KMS-11 (cell line): Measurements from ENCODE around the gene TFAP2E.

Source experiments
- H2AFZ ChIP-seq: fragments of 200-600 bp; sonication (generic); 2 replicates; pipeline ENCODE4 v1.6.1; 2016; ENCODE audit warnings: antibody characterized with exemption, mixed run types, low read depth
- H3K27ac ChIP-seq: fragments of 200-600 bp; sonication (generic); 2 replicates; pipeline ENCODE4 v1.6.1; 2016; ENCODE audit warnings: mild to moderate bottlenecking, mixed run types
- H3K27me3 ChIP-seq: fragments of 200-600 bp; sonication (generic); 2 replicates; pipeline ENCODE4 v1.6.1; 2017; ENCODE audit warnings: mild to moderate bottlenecking, low read depth, mixed run types, moderate library complexity; ENCODE audit not compliant: insufficient read depth
- H3K36me3 ChIP-seq: fragments of 200-600 bp; sonication (generic); 2 replicates; pipeline ENCODE4 v1.6.1; 2017; ENCODE audit warnings: mild to moderate bottlenecking, mixed run types; ENCODE audit not compliant: insufficient read depth
- H3K4me1 ChIP-seq: fragments of 200-600 bp; sonication (generic); 2 replicates; pipeline ENCODE4 v1.6.1; 2016; ENCODE audit warnings: mild to moderate bottlenecking, low read depth, mixed run types; ENCODE audit not compliant: poor library complexity, severe bottlenecking
- H3K4me2 ChIP-seq: fragments of 200-600 bp; sonication (generic); 2 replicates; pipeline ENCODE4 v1.7.0; 2016; ENCODE audit warnings: mild to moderate bottlenecking, mixed run types
- H3K4me3 ChIP-seq: fragments of 200-600 bp; sonication (generic); IDR thresholded peaks from 2 replicates; pipeline ENCODE4 v1.6.1; 2017; ENCODE audit warnings: low read depth, low read length, mixed read lengths; ENCODE audit not compliant: insufficient read depth
- H3K79me2 ChIP-seq: fragments of 200-600 bp; sonication (generic); 2 replicates; pipeline ENCODE4 v1.6.1; 2016; ENCODE audit warnings: low read depth, mixed run types; ENCODE audit not compliant: insufficient read depth
- H3K9ac ChIP-seq: fragments of 200-600 bp; sonication (generic); 2 replicates; pipeline ENCODE4 v1.6.1; 2016; ENCODE audit warnings: mild to moderate bottlenecking, mixed run types
- H4K20me1 ChIP-seq: fragments of 200-600 bp; sonication (generic); 2 replicates; pipeline ENCODE4 v1.6.1; 2016; ENCODE audit warnings: mild to moderate bottlenecking, mixed run types; ENCODE audit not compliant: insufficient read depth
- TF ChIP-seq, protein P1 (sequence below): fragments of 200-600 bp; sonication (generic); conservative IDR thresholded peaks from 2 replicates; pipeline ENCODE4 v1.6.1; 2017; ENCODE audit warnings: low read depth, mild to moderate bottlenecking, antibody characterized with exemption, low read length, moderate library complexity, mixed read lengths

The TFAP2E gene

DNA sequence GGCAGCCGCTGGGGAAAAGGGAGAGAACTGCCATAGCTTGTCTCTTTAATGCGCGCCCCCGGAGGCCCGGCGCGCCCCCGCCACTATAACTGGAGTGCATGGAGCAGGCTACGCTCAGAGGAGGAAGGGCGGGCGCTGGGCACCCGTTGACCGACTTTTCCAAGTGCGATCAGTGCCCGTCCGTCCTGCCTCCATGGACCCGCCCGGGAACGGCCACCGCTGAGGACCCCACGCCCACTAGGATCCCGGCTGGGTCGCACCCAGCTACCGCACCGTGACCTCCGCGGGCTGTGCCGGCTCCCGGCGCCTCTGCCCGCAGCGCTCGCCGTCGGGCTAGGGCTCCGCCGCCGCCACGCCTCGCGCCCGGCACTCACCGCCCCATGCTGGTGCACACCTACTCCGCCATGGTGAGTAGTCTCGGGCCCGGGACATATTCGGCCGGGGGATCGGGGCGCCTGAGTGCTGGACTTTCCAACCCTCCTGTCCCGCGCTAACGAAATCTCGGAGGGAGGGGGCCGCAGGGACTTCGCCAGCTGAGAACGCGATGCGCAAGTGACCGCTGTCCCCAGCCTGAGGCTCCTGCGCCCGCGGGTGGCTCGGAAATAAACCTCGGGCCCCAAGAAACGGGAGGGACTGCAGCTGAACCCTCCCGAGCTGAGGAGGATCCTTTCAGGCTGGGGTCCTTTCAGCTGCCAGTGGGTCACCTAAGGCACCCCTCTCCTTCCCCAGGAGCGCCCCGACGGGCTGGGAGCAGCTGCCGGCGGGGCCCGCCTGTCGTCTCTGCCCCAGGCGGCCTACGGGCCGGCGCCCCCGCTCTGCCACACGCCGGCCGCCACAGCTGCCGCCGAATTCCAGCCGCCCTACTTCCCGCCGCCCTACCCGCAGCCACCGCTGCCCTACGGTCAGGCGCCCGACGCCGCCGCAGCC, at the start of gene TFAP2E:
Gene TFAP2E (plus strand): TSS at position 117 of the 927 bp plus-strand sequence. CDS start 264 bp downstream, at position 381.
- no peaks in the 10 kb centered on the region for H3K4me1 ChIP-seq
- H3K9ac ChIP-seq, result no peak within 1 kb of the TSS
- H3K4me2 ChIP-seq, result no peak within 1 kb of the TSS
- no peak within 1 kb of the TSS for H3K4me3 ChIP-seq
- no peak within 1 kb of the TSS for H2AFZ ChIP-seq
- no peaks in the 10 kb centered on the region for H3K36me3 ChIP-seq
- H3K27me3 ChIP-seq, result no peaks in the 10 kb centered on the region
- TF ChIP-seq, protein P1, sequence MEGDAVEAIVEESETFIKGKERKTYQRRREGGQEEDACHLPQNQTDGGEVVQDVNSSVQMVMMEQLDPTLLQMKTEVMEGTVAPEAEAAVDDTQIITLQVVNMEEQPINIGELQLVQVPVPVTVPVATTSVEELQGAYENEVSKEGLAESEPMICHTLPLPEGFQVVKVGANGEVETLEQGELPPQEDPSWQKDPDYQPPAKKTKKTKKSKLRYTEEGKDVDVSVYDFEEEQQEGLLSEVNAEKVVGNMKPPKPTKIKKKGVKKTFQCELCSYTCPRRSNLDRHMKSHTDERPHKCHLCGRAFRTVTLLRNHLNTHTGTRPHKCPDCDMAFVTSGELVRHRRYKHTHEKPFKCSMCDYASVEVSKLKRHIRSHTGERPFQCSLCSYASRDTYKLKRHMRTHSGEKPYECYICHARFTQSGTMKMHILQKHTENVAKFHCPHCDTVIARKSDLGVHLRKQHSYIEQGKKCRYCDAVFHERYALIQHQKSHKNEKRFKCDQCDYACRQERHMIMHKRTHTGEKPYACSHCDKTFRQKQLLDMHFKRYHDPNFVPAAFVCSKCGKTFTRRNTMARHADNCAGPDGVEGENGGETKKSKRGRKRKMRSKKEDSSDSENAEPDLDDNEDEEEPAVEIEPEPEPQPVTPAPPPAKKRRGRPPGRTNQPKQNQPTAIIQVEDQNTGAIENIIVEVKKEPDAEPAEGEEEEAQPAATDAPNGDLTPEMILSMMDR, result no peak
- H4K20me1 ChIP-seq, result no peaks in the 10 kb centered on the region
- no peak within 1 kb of the TSS for H3K27ac ChIP-seq
- no peaks in the 10 kb centered on the region for H3K79me2 ChIP-seq

DNA sequence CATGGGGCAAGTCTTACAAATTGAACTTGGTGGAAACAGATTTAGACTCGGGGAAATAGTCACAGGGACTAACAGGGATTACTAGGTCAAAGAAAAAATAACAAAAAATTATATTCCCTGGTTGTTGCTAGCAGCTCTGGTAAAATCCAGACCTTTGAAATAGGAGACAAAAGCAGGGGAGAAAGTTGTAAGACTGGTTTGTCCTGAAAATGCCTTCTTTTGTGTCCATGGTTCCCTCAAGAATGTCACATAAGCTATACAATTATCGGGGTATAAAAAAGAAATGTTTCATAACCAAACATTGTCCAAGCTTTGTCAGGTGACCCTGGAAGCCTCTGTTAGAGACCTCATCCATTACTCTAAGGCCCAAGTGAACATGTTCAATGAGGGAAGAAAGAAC, 49.0 kb upstream of the TFAP2E start:
- Histone ChIP-seq H3K36me3 (no peaks in the 10 kb centered on the region), H3K79me2 (no peaks in the 10 kb centered on the region), H4K20me1 (no peaks in the 10 kb centered on the region), H3K4me2 (no peak overlapping the region), H2AFZ (no peak overlapping the region), H3K4me1 (no peaks in the 10 kb centered on the region), H3K4me3 (no peak overlapping the region), H3K9ac (no peak overlapping the region), H3K27me3 (no peaks in the 10 kb centered on the region), H3K27ac (no peak overlapping the region)
- TF ChIP-seq, protein P1, result no peak

DNA sequence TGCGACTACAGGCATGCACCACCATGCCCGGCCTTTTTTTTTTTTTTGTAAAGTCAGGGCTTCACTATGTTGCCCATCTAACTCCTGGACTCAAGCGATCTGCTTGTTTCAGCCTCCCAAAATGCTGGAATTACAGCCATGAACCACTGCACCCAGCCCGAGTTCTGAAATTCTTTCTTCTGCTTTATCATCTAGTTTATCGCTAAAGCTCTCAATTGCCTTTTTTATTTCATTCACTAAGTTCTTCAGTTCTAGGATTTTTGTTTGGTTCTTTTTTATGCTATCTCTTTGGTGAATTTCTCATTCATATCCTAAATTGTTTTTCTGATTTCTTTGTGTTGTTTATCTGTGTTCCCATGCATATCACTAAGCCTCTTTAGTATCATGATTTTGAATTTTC, 42.9 kb upstream of the TFAP2E start:
- Histone ChIP-seq H2AFZ (no peak overlapping the region), H3K36me3 (no peaks in the 10 kb centered on the region), H3K9ac (no peak overlapping the region), H3K27me3 (no peaks in the 10 kb centered on the region), H4K20me1 (no peaks in the 10 kb centered on the region), H3K4me1 (no peaks in the 10 kb centered on the region), H3K27ac (no peak overlapping the region), H3K4me3 (no peak overlapping the region), H3K79me2 (no peaks in the 10 kb centered on the region), H3K4me2 (no peak overlapping the region)
- TF ChIP-seq, protein P1, result no peak

DNA sequence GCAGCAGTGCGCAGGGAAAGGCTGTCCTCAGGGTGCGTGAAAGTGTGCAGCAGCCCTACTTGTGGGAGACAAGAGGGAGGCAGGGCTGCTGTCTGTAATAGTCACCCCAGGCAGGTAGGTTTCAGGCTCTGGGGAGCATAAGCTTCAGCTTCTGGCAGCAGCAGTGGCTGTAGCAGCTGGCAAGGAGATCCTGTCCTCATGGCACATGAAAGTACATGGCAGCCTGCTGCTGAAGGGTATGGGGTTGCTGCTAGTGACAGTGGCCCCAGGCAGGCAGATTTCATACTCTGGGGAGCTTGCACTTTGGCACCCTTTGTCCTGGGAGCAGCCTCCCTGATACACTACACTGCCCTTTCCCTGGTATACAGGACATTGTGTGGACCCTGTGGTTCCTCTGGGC, 42.2 kb upstream of the TFAP2E start:
- no peaks in the 10 kb centered on the region for H3K4me1 ChIP-seq
- H3K79me2 ChIP-seq, result no peaks in the 10 kb centered on the region
- H3K4me2 ChIP-seq, result no peak overlapping the region
- H3K27me3 ChIP-seq, result no peaks in the 10 kb centered on the region
- TF ChIP-seq, protein P1, result no peak
- no peak overlapping the region for H2AFZ ChIP-seq
- H3K36me3 ChIP-seq, result no peaks in the 10 kb centered on the region
- H4K20me1 ChIP-seq, result no peaks in the 10 kb centered on the region
- no peak overlapping the region for H3K4me3 ChIP-seq
- H3K27ac ChIP-seq, result no peak overlapping the region
- H3K9ac ChIP-seq, result no peak overlapping the region
